Measurements from ENCODE around the gene RPL29.

The RPL29 gene

GRCh38 chr3:52004906-52005395, 9.3 kb upstream of the RPL29 start:
- no peak for TF ChIP-seq CTCF (IDR thresholded peaks at IDR 0.05; ENCODE audit: borderline replicate concordance, insufficient read depth, low read depth, low read length)
- no peak overlapping the region for H3K4me3 ChIP-seq (ENCODE audit: low read depth, low read length)

GRCh38 chr3:52004163-52004787, 8.6 kb upstream of the RPL29 start:
- TF ChIP-seq CTCF (IDR thresholded peaks at IDR 0.05; ENCODE audit: borderline replicate concordance, insufficient read depth, low read depth, low read length), result peak; percentile 41; the same call in 1 of the 2 replicates

GRCh38 chr3:52002748-52003147, 7.1 kb upstream of the RPL29 start:
- H3K4me3 ChIP-seq (ENCODE audit: low read depth, low read length), result no peak overlapping the region
- TF ChIP-seq CTCF (IDR thresholded peaks at IDR 0.05; ENCODE audit: borderline replicate concordance, insufficient read depth, low read depth, low read length), result no peak

More at GRCh38 chr3:52004163-52004787, 8.6 kb upstream of the RPL29 start:
- H3K4me3 ChIP-seq (ENCODE audit: low read depth, low read length), result no peak overlapping the region

- no peak overlapping the region for H3K4me3 ChIP-seq (ENCODE audit: low read depth, low read length)
- TF ChIP-seq CTCF (IDR thresholded peaks at IDR 0.05; ENCODE audit: borderline replicate concordance, insufficient read depth, low read depth, low read length), result peak; percentile 98
Measured at GRCh38 chr3:52001443-52001974, 5.8 kb upstream of the RPL29 start.

GRCh38 chr3:51999846-52000245, 4.2 kb upstream of the RPL29 start:
- H3K4me3 ChIP-seq (ENCODE audit: low read depth, low read length), result no peak overlapping the region
- TF ChIP-seq CTCF (IDR thresholded peaks at IDR 0.05; ENCODE audit: borderline replicate concordance, insufficient read depth, low read depth, low read length), result no peak

GRCh38 chr3:51998774-51999173, 3.1 kb upstream of the RPL29 start:
- no peak overlapping the region for H3K4me3 ChIP-seq (ENCODE audit: low read depth, low read length)
- TF ChIP-seq CTCF (IDR thresholded peaks at IDR 0.05; ENCODE audit: borderline replicate concordance, insufficient read depth, low read depth, low read length), result no peak

All from GM12875 (cell line).